Liver (tissue), 9 donors: ENCODE data around the gene SLC44A3. TPM values are rescaled to one million over a fixed set of nuclear protein-coding genes. Genes with fewer than 3 reads are reported as not detected.

Experiments used
- DNase-seq: peaks from one replicate; pipeline ENCODE4 v3.0.0-alpha.2; 2017; ENCODE audit warnings: low spot score
- H3K27ac ChIP-seq, 2 donors: one replicate each; pipeline ENCODE4 v1.7.0; 2013; ENCODE audit warnings: inconsistent platforms in 2 of 2, low read length in 2 of 2, control low read depth in 1 of 2, low read depth in 1 of 2, mild to moderate bottlenecking in 1 of 2
- H3K27me3 ChIP-seq, 4 donors: one replicate each; pipeline versions ENCODE4 v1.6.1 to v1.7.0; 2013; ENCODE audit warnings: low read length in 3 of 4, inconsistent platforms in 1 of 4, mild to moderate bottlenecking in 1 of 4, moderate library complexity in 1 of 4; ENCODE audit not compliant: control insufficient read depth in 4 of 4, insufficient read depth in 4 of 4
- H3K36me3 ChIP-seq, 4 donors: one replicate each; pipeline versions ENCODE4 v1.6.1 to v1.7.0; 2013; ENCODE audit warnings: low read length in 3 of 4, mild to moderate bottlenecking in 3 of 4, low read depth in 1 of 4, moderate library complexity in 1 of 4; ENCODE audit not compliant: control insufficient read depth in 4 of 4, insufficient read depth in 3 of 4
- H3K4me1 ChIP-seq, 4 donors: one replicate each; pipeline versions ENCODE4 v1.6.1 to v1.7.0; 2013; ENCODE audit warnings: low read length in 3 of 4, mild to moderate bottlenecking in 3 of 4, moderate library complexity in 1 of 4; ENCODE audit not compliant: control insufficient read depth in 4 of 4, insufficient read depth in 4 of 4
- H3K4me3 ChIP-seq, 3 donors: one replicate each; pipeline versions ENCODE4 v1.6.1 to v1.7.0; 2013; ENCODE audit warnings: low read length in 3 of 3, control low read depth in 1 of 3, low read depth in 1 of 3, mild to moderate bottlenecking in 1 of 3
- H3K9ac ChIP-seq, 2 donors: one replicate each; pipeline ENCODE4 v1.7.0; 2013; ENCODE audit warnings: low read length in 2 of 2, mild to moderate bottlenecking in 2 of 2, moderate library complexity in 2 of 2, control low read depth in 1 of 2, low read depth in 1 of 2
- H3K9me3 ChIP-seq, 4 donors: one replicate each; pipeline versions ENCODE4 v1.6.1 to v1.7.0; 2013; ENCODE audit warnings: low read length in 3 of 4; ENCODE audit not compliant: control insufficient read depth in 4 of 4
- EGR1 ChIP-seq, 2 donors: IDR thresholded peaks; 2 replicates each; pipeline ENCODE4 v1.6.1; 2016 to 2018; ENCODE audit warnings: antibody characterized with exemption in 2 of 2, low read depth in 2 of 2
- FOXA1 ChIP-seq: IDR thresholded peaks from 2 replicates; pipeline ENCODE4 v1.6.1; 2016; ENCODE audit warnings: antibody characterized with exemption
- FOXA2 ChIP-seq: IDR thresholded peaks from 2 replicates; pipeline ENCODE4 v1.6.1; 2016; ENCODE audit warnings: antibody characterized with exemption
- GABPA ChIP-seq, 2 donors: IDR thresholded peaks in 1 of 2; conservative IDR thresholded peaks in 1 of 2; 2 replicates each; pipeline ENCODE4 v1.6.1; 2016; ENCODE audit warnings: antibody characterized with exemption in 2 of 2, mild to moderate bottlenecking in 1 of 2, moderate library complexity in 1 of 2
- HNF4A ChIP-seq, 2 donors: conservative IDR thresholded peaks; 2 replicates each; pipeline ENCODE4 v1.6.1; 2016; ENCODE audit warnings: antibody characterized with exemption in 2 of 2, mild to moderate bottlenecking in 2 of 2
- HNF4G ChIP-seq: IDR thresholded peaks from 2 replicates; pipeline ENCODE4 v1.6.1; 2016; ENCODE audit warnings: antibody characterized with exemption
- JUND ChIP-seq, 2 donors: IDR thresholded peaks; 2 replicates each; pipeline ENCODE4 v1.6.1; 2016; ENCODE audit warnings: antibody characterized with exemption in 2 of 2
- NR2F2 ChIP-seq: IDR thresholded peaks from 2 replicates; pipeline ENCODE4 v1.6.1; 2016; ENCODE audit warnings: antibody characterized with exemption
- RAD21 ChIP-seq, 2 donors: IDR thresholded peaks; 2 replicates each; pipeline ENCODE4 v1.6.1; 2016; ENCODE audit warnings: antibody characterized with exemption in 2 of 2, mild to moderate bottlenecking in 2 of 2
- RXRA ChIP-seq, 2 donors: IDR thresholded peaks; 2 replicates each; pipeline ENCODE4 v1.6.1; 2017 to 2018; ENCODE audit warnings: antibody characterized with exemption in 2 of 2, mild to moderate bottlenecking in 1 of 2
- TAF1 ChIP-seq: conservative IDR thresholded peaks from 2 replicates; pipeline ENCODE4 v1.6.1; 2016; ENCODE audit warnings: antibody characterized with exemption, mild to moderate bottlenecking
- YY1 ChIP-seq: IDR thresholded peaks from 2 replicates; pipeline ENCODE4 v1.6.1; 2016; ENCODE audit warnings: antibody characterized with exemption, mild to moderate bottlenecking
- WGBS: extraction: QIAGEN DNeasy Blood & Tissue Kit; methylation state at CpG from one replicate; pipeline ENCODE4 v1.1.7; 2013; 5-methylcytosine and 5-hydroxymethylcytosine counted together
- polyA plus RNA-seq, 2 donors: library from polyadenylated mRNA; stranded (reverse) in 1 of 2; unstranded in 1 of 2; fragments of 200-250 nt in 1 of 2; fragments of >200 nt in 1 of 2; fragmentation: Nextera tagmentation in 1 of 2; extraction: Ambion mirVana in 1 of 2; gene quantifications; one replicate each; pipeline versions ENCODE4 v1.2.1 to v1.2.3, GENCODE V29; 2013 to 2015
- total RNA-seq, 2 donors: library from RNA; depleted of rRNA; stranded (reverse); fragments of >200 nt; gene quantifications; one replicate each; pipeline ENCODE4 v1.2.3, GENCODE V29; 2014
- TF ChIP-seq, protein P1 (sequence below): IDR thresholded peaks from 2 replicates; pipeline ENCODE4 v1.6.1; 2016; ENCODE audit warnings: antibody characterized with exemption
- TF ChIP-seq, protein P2 (sequence below): IDR thresholded peaks from 2 replicates; pipeline ENCODE4 v1.6.1; 2016; ENCODE audit warnings: antibody characterized with exemption, mild to moderate bottlenecking
- TF ChIP-seq, protein P3 (sequence below): IDR thresholded peaks from 2 replicates; pipeline ENCODE4 v1.6.1; 2016; ENCODE audit warnings: antibody characterized with exemption
- TF ChIP-seq, protein P4 (sequence below): IDR thresholded peaks from 2 replicates; pipeline ENCODE4 v1.6.1; 2016; ENCODE audit warnings: antibody characterized with exemption
- TF ChIP-seq, protein P5 (sequence below): fragments of 150-350 bp; IDR thresholded peaks from 2 replicates; pipeline ENCODE4 v1.5.1; 2017; ENCODE audit warnings: improper control_type of control experiment, low read depth, low read length; ENCODE audit not compliant: missing input control
- donor health status: healthy.
- donor health status: healthy.
- donor health status: healthy.
- donor health status: healthy.
- donor health status: healthy.

SLC44A3 gene
- total and polyA plus RNA-seq, 4 donors, result 2.4 to 2.8 (median 2.7) TPM

DNA sequence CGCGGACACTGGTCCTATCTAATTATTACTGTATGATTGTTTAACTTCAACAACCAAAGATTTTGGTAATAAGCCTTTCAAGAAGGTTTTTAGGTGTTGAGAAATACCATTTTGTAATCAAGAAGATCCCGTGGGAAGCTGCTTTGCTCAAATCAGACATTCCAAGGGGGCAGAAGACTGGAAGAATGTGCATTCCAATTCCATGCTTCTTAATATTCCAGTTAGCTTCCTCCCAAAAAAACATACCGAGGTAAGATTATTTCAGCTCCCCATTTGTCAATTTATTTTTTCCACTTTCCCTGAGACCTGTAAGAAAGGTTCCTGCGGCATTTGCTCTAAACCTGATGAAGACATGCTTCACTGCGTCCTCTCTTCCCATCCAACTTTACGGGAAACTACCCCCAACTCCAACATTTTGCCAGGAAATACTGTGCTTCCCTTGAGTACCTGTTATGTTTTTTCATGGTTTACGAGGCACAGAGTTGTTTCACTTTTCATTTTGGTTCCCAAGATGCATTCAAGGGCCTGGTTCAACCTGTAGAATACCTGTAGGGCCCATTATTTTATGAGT lies 102.7 kb downstream of the SLC44A3 start:
- no peak for DNase-seq
- peaks cover 0 to 50% (median 25%) of the 10 kb centered on the region in 4 donors for H3K4me1 ChIP-seq
- H3K36me3 ChIP-seq, result no peaks in the 10 kb centered on the region
- no peak overlapping the region for H3K27ac ChIP-seq
- H3K27me3 ChIP-seq, result no peaks in the 10 kb centered on the region
- WGBS, result 62% methylated on average over 8 of the region's 8 CpGs
- H3K9ac ChIP-seq, result no peak overlapping the region
- TF ChIP-seq, protein P1, sequence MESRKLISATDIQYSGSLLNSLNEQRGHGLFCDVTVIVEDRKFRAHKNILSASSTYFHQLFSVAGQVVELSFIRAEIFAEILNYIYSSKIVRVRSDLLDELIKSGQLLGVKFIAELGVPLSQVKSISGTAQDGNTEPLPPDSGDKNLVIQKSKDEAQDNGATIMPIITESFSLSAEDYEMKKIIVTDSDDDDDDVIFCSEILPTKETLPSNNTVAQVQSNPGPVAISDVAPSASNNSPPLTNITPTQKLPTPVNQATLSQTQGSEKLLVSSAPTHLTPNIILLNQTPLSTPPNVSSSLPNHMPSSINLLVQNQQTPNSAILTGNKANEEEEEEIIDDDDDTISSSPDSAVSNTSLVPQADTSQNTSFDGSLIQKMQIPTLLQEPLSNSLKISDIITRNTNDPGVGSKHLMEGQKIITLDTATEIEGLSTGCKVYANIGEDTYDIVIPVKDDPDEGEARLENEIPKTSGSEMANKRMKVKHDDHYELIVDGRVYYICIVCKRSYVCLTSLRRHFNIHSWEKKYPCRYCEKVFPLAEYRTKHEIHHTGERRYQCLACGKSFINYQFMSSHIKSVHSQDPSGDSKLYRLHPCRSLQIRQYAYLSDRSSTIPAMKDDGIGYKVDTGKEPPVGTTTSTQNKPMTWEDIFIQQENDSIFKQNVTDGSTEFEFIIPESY, result no peak
- TF ChIP-seq FOXA2 (no peak), HNF4A (conservative IDR thresholded peaks at IDR 0.05) (no peak), FOXA1 (no peak), RXRA (IDR thresholded peaks at IDR 0.05) (no peak), NR2F2 (no peak), HNF4G (no peak), GABPA (IDR thresholded peaks at IDR 0.05 in 1 of 2, conservative IDR thresholded peaks at IDR 0.05 in 1 of 2) (no peak), TAF1 (no peak), EGR1 (IDR thresholded peaks at IDR 0.05; ENCODE audit: low read depth in 2 of 2) (no peak)
- TF ChIP-seq, protein P2, sequence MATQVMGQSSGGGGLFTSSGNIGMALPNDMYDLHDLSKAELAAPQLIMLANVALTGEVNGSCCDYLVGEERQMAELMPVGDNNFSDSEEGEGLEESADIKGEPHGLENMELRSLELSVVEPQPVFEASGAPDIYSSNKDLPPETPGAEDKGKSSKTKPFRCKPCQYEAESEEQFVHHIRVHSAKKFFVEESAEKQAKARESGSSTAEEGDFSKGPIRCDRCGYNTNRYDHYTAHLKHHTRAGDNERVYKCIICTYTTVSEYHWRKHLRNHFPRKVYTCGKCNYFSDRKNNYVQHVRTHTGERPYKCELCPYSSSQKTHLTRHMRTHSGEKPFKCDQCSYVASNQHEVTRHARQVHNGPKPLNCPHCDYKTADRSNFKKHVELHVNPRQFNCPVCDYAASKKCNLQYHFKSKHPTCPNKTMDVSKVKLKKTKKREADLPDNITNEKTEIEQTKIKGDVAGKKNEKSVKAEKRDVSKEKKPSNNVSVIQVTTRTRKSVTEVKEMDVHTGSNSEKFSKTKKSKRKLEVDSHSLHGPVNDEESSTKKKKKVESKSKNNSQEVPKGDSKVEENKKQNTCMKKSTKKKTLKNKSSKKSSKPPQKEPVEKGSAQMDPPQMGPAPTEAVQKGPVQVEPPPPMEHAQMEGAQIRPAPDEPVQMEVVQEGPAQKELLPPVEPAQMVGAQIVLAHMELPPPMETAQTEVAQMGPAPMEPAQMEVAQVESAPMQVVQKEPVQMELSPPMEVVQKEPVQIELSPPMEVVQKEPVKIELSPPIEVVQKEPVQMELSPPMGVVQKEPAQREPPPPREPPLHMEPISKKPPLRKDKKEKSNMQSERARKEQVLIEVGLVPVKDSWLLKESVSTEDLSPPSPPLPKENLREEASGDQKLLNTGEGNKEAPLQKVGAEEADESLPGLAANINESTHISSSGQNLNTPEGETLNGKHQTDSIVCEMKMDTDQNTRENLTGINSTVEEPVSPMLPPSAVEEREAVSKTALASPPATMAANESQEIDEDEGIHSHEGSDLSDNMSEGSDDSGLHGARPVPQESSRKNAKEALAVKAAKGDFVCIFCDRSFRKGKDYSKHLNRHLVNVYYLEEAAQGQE, result no peak
- TF ChIP-seq, protein P3, sequence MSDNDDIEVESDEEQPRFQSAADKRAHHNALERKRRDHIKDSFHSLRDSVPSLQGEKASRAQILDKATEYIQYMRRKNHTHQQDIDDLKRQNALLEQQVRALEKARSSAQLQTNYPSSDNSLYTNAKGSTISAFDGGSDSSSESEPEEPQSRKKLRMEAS, result no peak
- H3K9me3 ChIP-seq, result no peaks in the 10 kb centered on the region
- H3K4me3 ChIP-seq, result peak overlapping the region in 1 of 3 donors; percentile 8

DNA sequence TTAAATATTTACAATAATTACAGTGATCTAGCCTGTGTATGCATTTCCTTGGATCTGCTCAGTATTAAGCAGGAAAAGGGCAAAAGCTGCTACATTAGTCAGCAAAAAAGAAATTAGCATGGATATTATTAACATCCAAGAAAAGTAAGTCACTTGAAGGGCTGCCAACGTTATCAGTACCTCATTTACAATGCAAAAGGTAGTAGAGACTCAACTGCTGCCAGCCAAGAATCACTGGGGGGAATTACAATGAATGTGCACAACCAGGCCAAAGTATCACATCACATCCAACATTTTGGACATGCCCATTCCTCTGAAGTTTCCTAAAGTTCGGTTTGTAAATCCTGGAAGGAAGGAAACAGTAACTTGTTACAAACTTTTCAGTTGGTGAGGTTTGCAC lies 104.8 kb downstream of the SLC44A3 start:
- 4% methylated on average over 2 of the region's 2 CpGs for WGBS
- H3K9me3 ChIP-seq, result no peaks in the 10 kb centered on the region
- peaks cover 2 to 58% (median 26%) of the 10 kb centered on the region in 4 donors for H3K4me1 ChIP-seq
- no peaks in the 10 kb centered on the region for H3K36me3 ChIP-seq
- no peaks in the 10 kb centered on the region for H3K27me3 ChIP-seq
- no peak for DNase-seq
- H3K4me3 ChIP-seq, result peak overlapping the region; percentile 59 to 91 (median 85)
- peak overlapping the region; percentile 96 to 98 for H3K27ac ChIP-seq
- peak overlapping the region; percentile 71 to 90 for H3K9ac ChIP-seq
- TF ChIP-seq, protein P2, result no peak
- TF ChIP-seq FOXA1, result no peak
- no peak for TF ChIP-seq GABPA (IDR thresholded peaks at IDR 0.05 in 1 of 2, conservative IDR thresholded peaks at IDR 0.05 in 1 of 2)
- TF ChIP-seq JUND (IDR thresholded peaks at IDR 0.05), result no peak
- TF ChIP-seq HNF4A (conservative IDR thresholded peaks at IDR 0.05), result no peak
- TF ChIP-seq RAD21 (IDR thresholded peaks at IDR 0.05), result no peak
- TF ChIP-seq TAF1, result no peak
- TF ChIP-seq FOXA2, result no peak
- TF ChIP-seq, protein P4, sequence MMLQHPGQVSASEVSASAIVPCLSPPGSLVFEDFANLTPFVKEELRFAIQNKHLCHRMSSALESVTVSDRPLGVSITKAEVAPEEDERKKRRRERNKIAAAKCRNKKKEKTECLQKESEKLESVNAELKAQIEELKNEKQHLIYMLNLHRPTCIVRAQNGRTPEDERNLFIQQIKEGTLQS, result no peak
- TF ChIP-seq NR2F2, result no peak
- TF ChIP-seq EGR1 (IDR thresholded peaks at IDR 0.05; ENCODE audit: low read depth in 2 of 2), result no peak
- TF ChIP-seq, protein P5, sequence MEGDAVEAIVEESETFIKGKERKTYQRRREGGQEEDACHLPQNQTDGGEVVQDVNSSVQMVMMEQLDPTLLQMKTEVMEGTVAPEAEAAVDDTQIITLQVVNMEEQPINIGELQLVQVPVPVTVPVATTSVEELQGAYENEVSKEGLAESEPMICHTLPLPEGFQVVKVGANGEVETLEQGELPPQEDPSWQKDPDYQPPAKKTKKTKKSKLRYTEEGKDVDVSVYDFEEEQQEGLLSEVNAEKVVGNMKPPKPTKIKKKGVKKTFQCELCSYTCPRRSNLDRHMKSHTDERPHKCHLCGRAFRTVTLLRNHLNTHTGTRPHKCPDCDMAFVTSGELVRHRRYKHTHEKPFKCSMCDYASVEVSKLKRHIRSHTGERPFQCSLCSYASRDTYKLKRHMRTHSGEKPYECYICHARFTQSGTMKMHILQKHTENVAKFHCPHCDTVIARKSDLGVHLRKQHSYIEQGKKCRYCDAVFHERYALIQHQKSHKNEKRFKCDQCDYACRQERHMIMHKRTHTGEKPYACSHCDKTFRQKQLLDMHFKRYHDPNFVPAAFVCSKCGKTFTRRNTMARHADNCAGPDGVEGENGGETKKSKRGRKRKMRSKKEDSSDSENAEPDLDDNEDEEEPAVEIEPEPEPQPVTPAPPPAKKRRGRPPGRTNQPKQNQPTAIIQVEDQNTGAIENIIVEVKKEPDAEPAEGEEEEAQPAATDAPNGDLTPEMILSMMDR, result no peak
- TF ChIP-seq, protein P3, result no peak
- TF ChIP-seq, protein P1, result no peak
- TF ChIP-seq YY1, result no peak
